HG02642 (cell line): ENCODE measurements around the gene TINAG.

ENCODE experiments used
- ATAC-seq: cut with Tn5 transposase; IDR thresholded peaks from one replicate; pipeline ENCODE4 v1.9.1; 2021; ENCODE audit warnings: mild to moderate bottlenecking; ENCODE audit not compliant: unreplicated experiment, poor library complexity

TINAG gene, protein sequence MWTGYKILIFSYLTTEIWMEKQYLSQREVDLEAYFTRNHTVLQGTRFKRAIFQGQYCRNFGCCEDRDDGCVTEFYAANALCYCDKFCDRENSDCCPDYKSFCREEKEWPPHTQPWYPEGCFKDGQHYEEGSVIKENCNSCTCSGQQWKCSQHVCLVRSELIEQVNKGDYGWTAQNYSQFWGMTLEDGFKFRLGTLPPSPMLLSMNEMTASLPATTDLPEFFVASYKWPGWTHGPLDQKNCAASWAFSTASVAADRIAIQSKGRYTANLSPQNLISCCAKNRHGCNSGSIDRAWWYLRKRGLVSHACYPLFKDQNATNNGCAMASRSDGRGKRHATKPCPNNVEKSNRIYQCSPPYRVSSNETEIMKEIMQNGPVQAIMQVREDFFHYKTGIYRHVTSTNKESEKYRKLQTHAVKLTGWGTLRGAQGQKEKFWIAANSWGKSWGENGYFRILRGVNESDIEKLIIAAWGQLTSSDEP

DNA sequence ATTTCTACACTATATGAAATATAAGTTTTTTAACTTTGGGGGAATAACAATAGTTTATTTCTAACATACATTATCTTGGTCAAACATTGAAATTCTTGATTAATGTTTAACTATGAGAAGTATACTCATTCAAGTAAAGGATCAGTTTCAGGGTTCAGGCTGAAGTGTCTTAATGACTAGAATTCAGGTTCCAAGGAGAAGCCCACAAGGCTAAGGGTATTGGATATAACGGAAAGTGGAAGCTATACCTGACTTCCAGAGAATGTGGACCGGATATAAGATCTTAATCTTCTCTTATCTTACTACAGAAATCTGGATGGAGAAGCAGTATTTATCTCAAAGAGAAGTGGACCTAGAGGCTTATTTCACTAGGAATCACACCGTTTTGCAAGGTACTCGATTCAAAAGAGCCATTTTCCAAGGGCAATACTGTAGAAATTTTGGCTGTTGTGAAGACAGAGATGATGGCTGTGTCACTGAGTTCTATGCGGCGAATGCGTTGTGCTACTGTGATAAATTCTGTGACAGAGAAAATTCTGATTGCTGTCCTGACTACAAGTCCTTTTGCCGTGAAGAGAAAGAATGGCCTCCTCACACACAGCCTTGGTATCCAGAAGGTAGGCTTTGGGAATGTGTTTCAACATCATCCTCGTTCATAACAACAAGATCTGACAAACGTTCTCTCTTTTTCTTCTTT, at the start of gene TINAG:
Gene TINAG (plus strand): TSS at position 153 of the 697 bp plus-strand sequence. CDS start 110 bp downstream, at position 263.
- ATAC-seq, result no peak

DNA sequence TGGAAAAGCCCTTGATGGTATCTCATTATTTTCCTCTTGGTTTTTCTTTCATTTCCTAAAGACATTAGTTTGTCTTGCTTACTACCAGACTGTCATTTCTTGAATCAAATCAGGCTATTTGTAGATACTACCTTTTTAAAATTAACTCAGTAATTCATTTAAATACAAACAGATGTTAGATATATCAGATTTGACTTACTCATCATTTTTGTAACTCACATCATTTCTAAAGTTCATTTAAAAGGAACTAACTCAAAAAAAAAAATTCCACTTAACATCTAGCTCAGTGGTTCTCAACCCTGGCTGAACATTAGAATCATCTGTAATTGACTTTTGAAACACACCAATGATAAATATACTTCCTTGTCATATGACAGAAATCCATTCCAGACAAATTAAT, 48.2 kb upstream of the TINAG start:
- ATAC-seq, result no peak

DNA sequence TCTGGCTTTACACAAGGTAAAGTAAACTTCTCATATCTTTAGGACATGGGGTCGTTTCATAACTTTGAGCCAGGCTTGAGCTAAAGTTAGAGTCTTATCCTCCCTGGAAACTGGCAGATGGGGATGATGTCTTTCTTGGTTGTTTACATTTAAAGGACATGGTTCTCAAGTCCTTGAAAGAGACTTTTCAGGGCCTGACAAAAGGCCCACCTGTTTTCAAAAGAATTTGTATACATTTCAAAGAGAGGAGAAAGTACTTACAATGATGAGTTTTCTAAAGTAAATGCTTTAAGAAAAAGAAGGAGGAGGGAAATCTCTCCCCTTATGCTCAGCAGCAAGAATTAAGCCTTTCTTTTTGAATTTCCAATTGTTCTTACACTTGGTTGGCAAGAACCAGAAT, 45.7 kb upstream of the TINAG start:
- no peak for ATAC-seq

DNA sequence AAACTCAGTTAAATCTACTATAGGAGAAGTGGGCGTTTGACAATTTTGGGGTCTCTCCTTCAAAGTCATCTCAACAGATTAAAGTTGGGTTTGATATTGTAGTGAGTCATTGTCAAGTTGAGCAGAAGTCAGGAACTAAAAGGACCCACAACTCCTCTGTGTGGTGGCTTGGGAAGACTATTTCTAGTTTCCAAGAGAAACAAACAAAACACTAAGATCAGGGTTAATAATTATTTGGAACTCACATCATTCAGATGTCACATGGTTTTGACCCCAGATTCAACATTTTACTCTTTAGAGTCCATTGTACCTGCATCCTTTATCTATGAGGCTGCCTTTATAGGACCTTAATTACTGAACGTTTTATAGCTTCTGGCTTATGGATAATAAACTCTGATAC, 45.3 kb upstream of the TINAG start:
- ATAC-seq, result no peak

DNA sequence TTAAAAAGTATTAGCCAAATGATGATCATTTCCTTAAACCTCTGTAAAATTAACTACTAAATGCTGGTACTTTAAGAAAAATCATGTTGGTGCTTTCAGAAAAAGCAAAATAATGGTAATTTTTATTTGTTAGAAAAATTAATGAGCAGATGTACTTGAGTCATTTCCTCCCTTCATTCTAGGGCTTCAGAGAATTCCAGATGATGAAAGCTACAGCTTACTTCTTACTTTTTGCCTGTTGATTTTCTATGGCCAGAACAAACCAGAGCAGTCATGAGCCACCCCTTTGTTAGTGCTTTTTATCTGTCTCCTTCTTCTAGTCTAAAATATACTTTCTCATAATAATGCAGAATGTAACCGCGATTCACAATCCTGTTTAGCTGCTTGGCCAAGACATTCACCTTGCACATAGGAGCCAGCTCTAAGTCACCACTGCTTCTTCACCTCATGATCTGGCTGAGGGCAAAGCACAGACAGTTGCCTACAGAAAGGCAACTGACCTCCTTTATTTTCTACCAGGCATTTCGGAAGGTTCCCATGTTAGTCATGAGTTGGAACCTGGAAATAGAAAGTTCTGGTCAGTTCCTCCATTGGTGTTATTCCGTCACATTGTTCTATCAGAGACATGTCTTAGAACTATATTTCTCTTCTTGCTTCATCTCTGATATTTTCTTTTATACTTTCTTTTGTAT, 43.5 kb upstream of the TINAG start:
- ATAC-seq, result no peak

DNA sequence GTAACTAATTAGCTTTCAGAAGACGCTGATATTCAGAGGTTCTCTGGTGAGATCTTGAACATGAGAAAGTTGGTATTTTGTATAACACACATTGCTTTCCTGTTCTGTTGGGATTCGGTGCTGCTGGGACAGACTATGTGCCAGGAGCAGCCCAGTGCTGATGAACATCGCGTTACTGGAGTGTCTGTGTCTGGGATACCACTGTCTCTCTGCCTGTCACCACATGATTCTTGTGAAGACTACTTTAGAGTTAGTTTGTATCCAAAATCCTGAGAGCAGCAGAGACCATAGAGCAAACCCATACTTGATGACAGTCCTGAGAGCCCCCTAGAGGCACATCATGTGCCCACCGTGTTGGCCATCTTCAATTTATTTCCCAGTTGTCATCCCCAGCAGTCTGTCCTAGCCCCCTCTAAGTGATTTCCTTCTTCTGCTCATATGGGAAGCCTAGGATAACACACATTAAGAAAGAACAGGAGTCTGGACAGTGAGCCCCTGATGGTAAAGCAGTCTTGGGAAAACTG, 41.8 kb upstream of the TINAG start:
- no peak for ATAC-seq

DNA sequence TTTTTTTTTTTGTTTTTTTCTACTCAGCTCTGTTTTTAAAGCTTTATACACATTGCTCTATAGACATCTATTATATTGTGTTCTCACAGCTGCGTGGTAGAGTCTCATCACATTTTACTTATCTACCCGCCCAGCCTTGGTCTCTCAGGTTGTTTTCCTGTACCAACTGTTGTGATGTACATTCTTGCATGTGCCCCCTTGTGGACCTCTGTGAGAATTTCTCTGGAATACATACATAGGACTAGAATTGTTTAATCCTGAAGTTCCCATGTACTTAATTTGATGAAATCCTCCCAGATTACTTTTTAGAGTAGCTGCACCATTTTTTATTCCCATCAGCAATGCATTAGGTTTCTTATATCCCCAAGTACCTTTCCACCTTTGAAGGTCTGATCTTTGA, 40.4 kb upstream of the TINAG start:
- peak; percentile 50 for ATAC-seq

DNA sequence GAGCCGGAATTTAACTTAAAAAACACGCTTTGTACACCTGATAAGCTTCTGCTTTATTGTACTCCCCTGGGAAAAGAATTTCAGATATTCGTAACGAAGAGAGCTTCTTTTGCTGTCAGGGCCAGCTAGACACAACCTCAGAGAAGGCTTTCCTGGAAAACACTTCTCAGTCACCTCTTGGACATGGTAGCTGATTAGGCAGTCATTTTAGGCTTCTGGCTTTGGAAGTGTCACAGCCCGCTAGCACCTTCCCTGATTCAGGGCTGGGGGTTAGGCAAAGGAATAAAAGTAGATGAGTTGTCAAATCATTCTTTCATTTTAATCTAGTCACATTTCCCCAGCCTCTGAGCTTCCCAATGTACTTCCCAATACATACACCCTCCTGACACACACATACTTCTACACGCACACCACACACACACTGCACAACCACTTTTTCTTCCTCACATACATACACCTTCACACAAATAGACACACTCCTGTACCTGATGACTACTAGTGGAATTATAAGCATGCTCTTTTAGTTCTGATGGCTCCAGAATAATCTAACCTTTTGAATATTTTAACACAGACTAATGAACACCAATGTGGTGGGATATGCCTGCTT, 34.9 kb upstream of the TINAG start:
- ATAC-seq, result no peak

DNA sequence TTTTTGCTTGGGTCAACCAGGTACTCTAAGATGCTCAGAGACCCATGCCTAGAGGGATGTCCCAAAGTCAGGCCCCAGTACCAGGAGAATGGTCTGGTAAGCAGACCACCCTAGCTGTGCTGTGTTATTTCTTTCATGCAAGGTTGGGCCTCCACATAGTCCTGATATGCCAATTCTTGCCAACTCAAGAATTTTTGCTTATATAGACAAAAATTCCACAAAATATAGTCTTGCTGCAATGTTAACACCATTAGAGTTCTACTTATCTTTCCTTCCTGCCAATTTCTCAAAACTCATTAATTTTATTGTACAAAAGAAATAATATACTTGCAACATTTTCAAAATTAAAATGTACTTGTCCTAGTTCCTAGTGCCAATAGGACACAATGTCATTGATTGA, 33.9 kb upstream of the TINAG start:
- ATAC-seq, result no peak

DNA sequence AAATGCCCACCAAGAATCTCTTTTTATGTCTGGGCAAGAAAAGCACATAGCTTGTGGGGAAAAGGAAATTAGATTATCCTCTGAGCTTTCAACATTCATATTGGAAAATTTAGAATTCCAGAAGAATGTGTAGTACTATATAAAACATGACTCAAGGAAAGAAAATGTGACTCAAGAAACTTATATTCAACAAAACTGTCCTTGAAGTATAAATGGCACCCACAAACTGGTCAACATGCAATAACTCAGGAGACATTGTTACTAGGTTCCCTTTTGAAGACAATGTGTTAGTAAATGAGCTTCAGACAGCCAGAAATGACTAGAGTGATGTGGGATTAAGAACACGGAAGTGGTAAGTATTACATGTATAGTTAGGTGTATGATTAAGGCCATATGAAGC, 26.1 kb upstream of the TINAG start:
- no peak for ATAC-seq

DNA sequence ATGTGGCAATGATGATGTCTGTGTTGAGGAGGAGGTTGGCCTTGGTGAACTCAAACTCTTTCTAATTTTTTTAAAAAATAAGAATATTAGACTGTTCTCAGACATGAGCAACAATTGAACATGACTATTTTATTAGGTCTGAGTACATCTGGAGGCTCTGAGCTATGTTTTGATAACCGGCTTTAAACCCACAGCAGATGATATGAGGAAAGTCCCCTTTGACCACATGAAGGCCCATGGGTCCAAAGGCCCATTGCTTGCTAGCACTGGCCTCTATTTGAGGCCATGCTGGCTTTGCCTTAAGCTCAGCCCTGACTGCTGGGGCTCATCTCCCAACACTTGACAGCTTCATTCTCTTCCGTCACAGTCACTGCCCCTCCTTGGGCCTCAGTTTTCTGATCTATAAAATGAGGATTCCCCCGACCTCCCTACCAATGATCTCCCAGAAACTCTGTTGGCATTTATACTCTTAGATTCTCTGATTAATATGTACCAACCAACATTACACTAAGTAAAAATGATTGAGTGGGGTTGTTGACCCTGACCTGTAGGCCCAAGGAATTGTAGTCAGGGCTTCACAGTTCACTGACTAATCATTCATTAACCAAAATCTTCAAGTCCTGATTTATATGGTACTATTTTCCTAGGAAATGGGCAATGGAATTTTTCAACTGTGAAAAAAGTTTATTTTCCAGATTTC, 23.9 kb upstream of the TINAG start:
- ATAC-seq, result no peak

DNA sequence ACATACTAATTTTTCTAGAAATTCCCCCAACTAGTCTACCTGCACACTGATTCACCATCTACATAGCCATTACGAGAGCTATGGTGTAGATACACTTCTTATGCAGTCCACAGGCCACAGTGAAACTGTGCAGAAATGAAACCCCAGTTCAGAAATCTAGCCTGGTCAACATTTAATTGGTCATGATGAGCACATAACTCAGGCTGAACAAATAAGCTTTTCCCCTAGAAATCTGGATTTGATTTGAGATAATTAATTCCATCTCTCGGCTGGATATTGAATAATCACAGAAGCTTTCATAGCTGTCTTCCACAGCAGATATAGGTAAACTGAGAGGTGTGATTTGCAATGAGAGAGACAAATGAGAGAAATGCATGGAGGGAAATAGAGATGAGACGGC, 22.6 kb upstream of the TINAG start:
- no peak for ATAC-seq

DNA sequence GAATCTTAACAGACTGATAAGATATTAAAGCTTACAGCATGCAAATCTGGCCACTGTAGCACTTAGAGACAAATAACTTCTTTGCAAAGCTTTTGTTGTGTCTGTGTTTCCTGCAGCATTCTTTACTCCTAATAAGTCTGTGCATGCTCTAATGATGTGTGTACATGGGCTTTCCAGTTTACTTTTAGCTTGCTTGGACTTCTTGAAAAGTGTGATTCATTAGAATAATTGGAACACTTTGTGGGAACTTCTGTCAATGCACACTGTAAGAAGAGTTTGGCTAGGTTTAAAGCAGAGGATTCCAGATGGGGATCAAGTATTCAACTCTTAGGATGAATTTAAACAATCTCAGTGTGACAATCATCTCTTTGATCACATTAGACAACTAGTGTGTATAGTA, 22.1 kb upstream of the TINAG start:
- no peak for ATAC-seq

DNA sequence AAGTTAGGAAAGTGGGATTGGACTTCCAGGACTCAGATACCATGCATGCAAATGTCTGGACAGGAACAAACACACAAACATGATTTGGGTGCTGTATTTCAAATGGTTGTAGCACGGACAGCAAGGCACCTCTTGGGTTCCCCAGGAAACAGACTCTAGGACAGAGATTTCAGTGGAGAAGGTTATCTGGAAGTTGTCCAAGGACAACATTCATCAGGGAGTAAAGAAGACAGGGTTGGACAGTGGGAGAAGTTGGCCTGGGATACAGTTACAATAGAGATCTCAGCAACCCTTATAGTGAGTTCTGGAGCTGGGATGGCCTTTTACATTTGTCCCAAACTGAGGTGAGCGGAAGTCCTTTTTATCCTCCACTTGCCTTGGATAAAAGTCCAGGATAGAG, 19.8 kb upstream of the TINAG start:
- no peak for ATAC-seq

DNA sequence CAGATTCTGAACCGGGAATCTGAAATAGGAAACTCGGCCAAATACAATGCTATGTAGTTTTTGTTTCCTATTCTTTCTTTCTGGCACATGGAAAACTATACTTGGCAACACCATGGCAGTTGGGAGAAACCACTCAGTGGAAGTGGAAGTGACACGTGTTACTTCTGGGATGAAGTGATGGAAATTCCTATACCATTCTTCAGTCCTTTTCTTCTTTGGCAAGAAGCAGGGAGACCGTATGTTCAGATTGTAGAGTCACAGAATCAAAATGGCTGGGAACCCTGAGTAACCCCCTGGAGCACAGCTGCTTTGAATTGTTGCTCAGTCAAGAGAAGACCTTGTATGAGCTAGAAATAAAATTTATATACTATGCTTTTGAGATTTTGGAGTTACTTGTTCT, 18.8 kb upstream of the TINAG start:
- ATAC-seq, result no peak

DNA sequence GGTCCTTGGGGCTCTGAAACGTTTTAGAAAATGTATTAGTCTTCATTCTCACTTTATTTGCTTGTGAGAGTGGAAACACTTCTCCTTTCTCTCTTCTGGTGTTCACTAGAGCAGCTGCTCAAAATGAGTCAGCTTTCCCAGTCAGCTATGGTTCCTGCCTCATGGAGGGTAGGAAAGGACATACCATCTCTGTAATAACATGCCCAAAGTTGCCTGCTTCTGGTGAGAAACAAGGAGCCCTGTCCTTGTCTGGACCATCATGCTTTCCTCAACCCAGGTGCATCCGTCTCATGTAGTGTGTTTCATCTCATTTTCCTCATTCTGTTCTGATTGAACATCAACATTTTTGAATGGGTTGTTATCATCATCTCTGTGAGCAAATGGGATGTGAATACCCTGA, 17.1 kb upstream of the TINAG start:
- ATAC-seq, result peak; percentile 73

DNA sequence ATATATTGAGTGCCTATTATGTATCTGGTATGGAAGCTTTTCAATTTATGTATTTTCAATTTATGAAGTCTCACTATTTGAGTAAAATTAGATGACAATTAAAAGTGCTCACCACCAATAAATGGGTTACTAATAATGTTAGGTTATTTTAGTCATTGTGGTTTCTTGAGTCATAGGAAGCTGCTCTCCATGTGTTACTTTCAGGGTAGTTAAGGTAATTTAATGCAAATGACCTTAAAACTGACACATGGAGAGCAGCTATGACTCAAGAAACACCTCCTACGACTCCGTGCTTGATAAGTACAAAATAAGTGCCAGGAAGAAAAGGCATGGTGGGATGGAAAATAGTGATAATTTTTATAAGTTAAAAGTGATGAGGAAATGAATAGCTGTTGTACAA, 16.5 kb upstream of the TINAG start:
- ATAC-seq, result peak; percentile 92

DNA sequence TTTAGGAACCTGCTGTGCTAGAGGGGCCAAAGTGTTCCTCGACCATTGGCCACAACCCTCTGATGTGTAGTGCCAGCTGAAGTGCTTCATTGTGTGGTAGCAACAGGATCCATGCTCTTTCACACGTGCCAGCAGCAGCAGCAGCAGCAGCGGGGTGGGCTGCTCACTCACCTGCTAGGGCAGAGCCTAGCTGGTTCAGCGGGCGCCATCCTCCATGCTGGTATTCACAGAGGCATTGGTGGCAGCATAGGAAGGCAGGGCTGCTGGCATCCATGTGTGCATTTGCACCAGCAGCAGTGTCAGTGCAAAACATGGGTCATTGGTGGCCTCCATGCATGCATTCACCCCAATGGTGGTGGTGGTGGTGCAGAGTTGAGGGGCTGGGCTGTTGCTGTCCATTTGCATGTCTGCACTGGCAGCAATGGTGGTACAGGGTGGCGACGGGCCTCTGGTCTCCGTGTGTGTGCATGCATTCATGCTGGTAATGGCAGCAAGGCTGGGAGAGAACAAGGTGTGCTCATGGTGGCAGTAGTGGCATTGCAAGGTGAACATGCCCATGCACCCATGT, 13.2 kb upstream of the TINAG start:
- ATAC-seq, result no peak

DNA sequence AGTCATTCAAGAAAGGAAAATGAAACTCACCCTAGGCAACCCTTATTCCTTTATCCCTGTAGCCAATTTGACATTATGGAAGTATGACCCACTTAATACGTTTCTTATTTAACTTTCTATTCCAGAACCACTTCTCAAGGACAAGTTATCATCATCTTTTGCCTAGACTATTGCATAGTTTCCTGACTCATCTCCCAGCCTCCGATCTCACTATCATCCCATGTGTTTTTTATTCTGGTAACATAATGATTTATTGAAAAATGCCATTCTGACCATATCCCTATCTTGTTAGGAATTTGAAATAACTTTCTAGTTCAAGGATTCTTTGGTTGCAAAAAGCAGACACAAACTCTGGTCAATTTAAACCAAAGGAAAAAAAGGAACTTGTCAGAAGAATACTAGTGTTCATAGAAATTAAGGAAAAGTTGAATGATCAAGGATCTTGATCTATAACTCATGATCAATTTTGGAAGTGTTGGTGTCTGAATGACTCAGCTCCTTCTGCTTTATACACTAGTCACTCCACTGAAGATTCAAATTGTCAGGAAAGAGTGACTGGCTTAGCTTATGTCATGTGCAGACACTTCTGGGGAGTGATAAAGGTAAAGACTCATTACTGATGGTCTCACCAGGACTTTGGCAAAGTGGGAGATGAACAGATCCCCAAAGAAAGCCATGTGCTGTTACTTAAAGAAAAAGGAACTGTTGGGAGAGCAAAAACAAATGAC, 8.5 kb upstream of the TINAG start:
- no peak for ATAC-seq
